GM12878 (cell line): ENCODE data around the gene NCAM1. TPM values are rescaled to one million over a fixed set of nuclear protein-coding genes. Genes with fewer than 3 reads are reported as not detected.

Source experiments
- ATAC-seq: fragments of 200-7000 bp; cut with Tn5 transposase; 3 replicates; pipeline ENCODE4 v1.9.1; 2020; ENCODE audit warnings: mild to moderate bottlenecking, moderate library complexity
- BruUV-seq: library from RNA; stranded (reverse); fragments of 400-500 nt; replicated peaks from 2 replicates; lab custom pipeline; 2021; lab: Mats Ljungman, UMichigan
- CTCF ChIA-PET: fragments of 300-600 bp; sonication (Branson Sonifier 250); formaldehyde crosslinking; extraction: SDS; loops from one replicate; lab custom pipeline; 2021; ENCODE audit warnings: inconsistent platforms; lab: Yijun Ruan, JAX
- POLR2A ChIA-PET: fragments of 350-600 bp; formaldehyde crosslinking; extraction: SDS; loops from one replicate; lab custom pipeline; 2021; ENCODE audit warnings: inconsistent platforms; lab: Charles Lee
- RAD21 ChIA-PET: fragments of 300-600 bp; sonication (Branson Sonifier 250); formaldehyde crosslinking; loops from one replicate; lab custom pipeline; 2023; ENCODE audit warnings: antibody characterized with exemption; ENCODE audit not compliant: unreplicated experiment; lab: Charles Lee
- SMC1A ChIA-PET: fragments of 300-600 bp; sonication (Branson Sonifier 250); formaldehyde crosslinking; loops from one replicate; lab custom pipeline; 2023; ENCODE audit not compliant: unreplicated experiment, uncharacterized antibody; lab: Charles Lee
- DNase-seq: peaks from one replicate; pipeline ENCODE4 v3.0.0-alpha.2; 2011; ENCODE audit warnings: low read depth, low spot score
- FAIRE-seq: peaks from 3 replicates; lab custom pipeline; 2011; peaks lifted over from hg19 to GRCh38; lab: Jason Lieb, UNC
- H2AFZ ChIP-seq: 2 replicates; pipeline ENCODE4 v1.6.0; 2011; ENCODE audit warnings: low read depth, low read length, control low read depth; ENCODE audit not compliant: control insufficient read depth
- H3K27ac ChIP-seq: 2 replicates; pipeline ENCODE4 v1.5.1; 2011; ENCODE audit warnings: control low read depth; ENCODE audit not compliant: control insufficient read depth, insufficient read depth
- H3K27me3 ChIP-seq, 2 experiments: replicated peaks in 1 of 2; 2 replicates each; pipeline versions ENCODE4 v1.6.0 to v1.6.1; 2011; ENCODE audit warnings: low read length in 1 of 2; ENCODE audit not compliant: control insufficient read depth in 2 of 2, insufficient read depth in 2 of 2
- H3K36me3 ChIP-seq, 2 experiments: 2 replicates each; pipeline ENCODE4 v1.5.1; 2011; ENCODE audit warnings: low read length in 1 of 2; ENCODE audit not compliant: control insufficient read depth in 2 of 2, insufficient read depth in 2 of 2
- H3K4me1 ChIP-seq: 2 replicates; pipeline ENCODE4 v1.6.1; 2011; ENCODE audit warnings: mild to moderate bottlenecking, low read length, moderate library complexity, mixed read lengths; ENCODE audit not compliant: control insufficient read depth, insufficient read depth
- H3K4me2 ChIP-seq: 2 replicates; pipeline ENCODE4 v1.6.0; 2011; ENCODE audit warnings: control low read depth; ENCODE audit not compliant: control insufficient read depth, insufficient read depth
- H3K4me3 ChIP-seq: fragments of 200-600 bp; sonication (generic); 2 replicates; pipeline ENCODE4 v1.5.1; 2016
- H3K79me2 ChIP-seq: 2 replicates; pipeline ENCODE4 v1.6.0; 2011; ENCODE audit warnings: low read length; ENCODE audit not compliant: control insufficient read depth, insufficient read depth
- H3K9ac ChIP-seq: 2 replicates; pipeline ENCODE4 v1.8.0; 2011; ENCODE audit warnings: low read length, control low read depth, mixed read lengths; ENCODE audit not compliant: control insufficient read depth, insufficient read depth
- H3K9me3 ChIP-seq: replicated peaks from 3 replicates; pipeline ENCODE4 v1.5.1; 2011; ENCODE audit warnings: mild to moderate bottlenecking, low read length; ENCODE audit not compliant: control insufficient read depth, insufficient read depth
- H4K20me1 ChIP-seq: 2 replicates; pipeline ENCODE4 v1.6.0; 2011; ENCODE audit not compliant: control insufficient read depth, insufficient read depth
- BCL11A ChIP-seq: IDR thresholded peaks from 2 replicates; pipeline ENCODE4 v1.6.1; 2011; ENCODE audit warnings: low read depth, low read length
- CHD1 ChIP-seq: IDR thresholded peaks from 2 replicates; pipeline ENCODE4 v1.6.1; 2012; ENCODE audit warnings: low read depth, low read length, improper control_type of control experiment
- ESRRA ChIP-seq: IDR thresholded peaks from 2 replicates; pipeline ENCODE4 v1.6.1; 2012; ENCODE audit warnings: mild to moderate bottlenecking, low read length, improper control_type of control experiment
- HDAC6 ChIP-seq: fragments of 200-600 bp; sonication (generic); IDR thresholded peaks from one replicate; pipeline ENCODE4 v1.8.0; 2017; ENCODE audit warnings: antibody characterized with exemption; ENCODE audit not compliant: unreplicated experiment
- IKZF1 ChIP-seq: fragments of 450-650 bp; conservative IDR thresholded peaks from 2 replicates; pipeline ENCODE4 v1.6.1; 2017; ENCODE audit warnings: antibody characterized with exemption, mild to moderate bottlenecking
- MTA2 ChIP-seq: fragments of 450-650 bp; IDR thresholded peaks from 2 replicates; pipeline ENCODE4 v1.6.1; 2016; ENCODE audit warnings: low read depth, mild to moderate bottlenecking, moderate library complexity
- PAX5 ChIP-seq: IDR thresholded peaks from 2 replicates; pipeline ENCODE4 v1.6.1; 2011; ENCODE audit warnings: low read depth, low read length, borderline replicate concordance
- RB1 ChIP-seq: fragments of 450-650 bp; formaldehyde crosslinking; IDR thresholded peaks from 2 replicates; pipeline ENCODE4 v1.6.1; 2017; ENCODE audit warnings: mild to moderate bottlenecking, borderline replicate concordance
- SIN3A ChIP-seq: IDR thresholded peaks from 2 replicates; pipeline ENCODE4 v1.6.1; 2012; ENCODE audit warnings: low read depth, low read length, improper control_type of control experiment
- SIX5 ChIP-seq: IDR thresholded peaks from 2 replicates; pipeline ENCODE4 v1.6.1; 2011; ENCODE audit warnings: mild to moderate bottlenecking, low read depth, low read length, moderate library complexity; ENCODE audit not compliant: severe bottlenecking
- TAF1 ChIP-seq: IDR thresholded peaks from 2 replicates; pipeline ENCODE4 v1.6.1; 2011; ENCODE audit warnings: mild to moderate bottlenecking, low read depth, low read length, borderline replicate concordance
- TCF12 ChIP-seq: IDR thresholded peaks from 2 replicates; pipeline ENCODE4 v1.6.1; 2011; ENCODE audit warnings: low read depth, mild to moderate bottlenecking, low read length
- YBX1 ChIP-seq: fragments of 450-650 bp; IDR thresholded peaks from 2 replicates; pipeline ENCODE4 v1.6.1; 2016; ENCODE audit warnings: antibody characterized with exemption
- ZNF622 ChIP-seq: fragments of 450-650 bp; IDR thresholded peaks from 2 replicates; pipeline ENCODE4 v1.6.1; 2017; ENCODE audit warnings: mild to moderate bottlenecking, inconsistent platforms
- WGBS: methylation state at CpG from one replicate; pipeline ENCODE4 v1.1.6; 2016; ENCODE audit warnings: low lambda C conversion rate; ENCODE audit not compliant: insufficient replicate concordance, insufficient coverage; ENCODE audit errors: missing lambda C conversion rate; 5-methylcytosine and 5-hydroxymethylcytosine counted together
- in situ Hi-C: fragments of 300-500 bp; cut with MboI; formaldehyde crosslinking; loops from 9 replicates; pipeline ENCODE4 v1.14.3; 2018; ENCODE audit warnings: mixed read lengths
- intact Hi-C: fragments of 100-400 bp; cut with micrococcal nuclease; formaldehyde crosslinking; loops from one replicate; pipeline ENCODE4 v1.14.2; 2022; ENCODE audit not compliant: unreplicated experiment
- polyA plus RNA-seq, 11 experiments: library from polyadenylated mRNA; depleted of rRNA in 4 of 11; unstranded in 6 of 11; stranded (reverse) in 5 of 11; fragments of >200 nt; fragmentation: Nextera tagmentation in 4 of 11; fragmentation: Illumina TruSeq in 1 of 11; extraction: Ambion mirVana in 4 of 11; extraction: Trizol in 1 of 11; gene quantifications; 1 replicate in 1 of 11; 2 replicates in 10 of 11; pipeline versions ENCODE4 v1.2.1 to v1.2.3, GENCODE V29; 2011 to 2016; ENCODE audit warnings: inconsistent platforms in 2 of 11, missing spikeins in 2 of 11, low read depth in 1 of 11
- total RNA-seq, 4 experiments: library from RNA; depleted of rRNA in 3 of 4; stranded (reverse); fragments of >200 nt in 3 of 4; fragmentation: Illumina TruSeq in 1 of 4; extraction: Trizol in 1 of 4; gene quantifications; 2 replicates each; pipeline versions ENCODE4 v1.2.1 to v1.2.3, GENCODE V29; 2013 to 2021
- TF ChIP-seq, protein P1 (sequence below): IDR thresholded peaks from 2 replicates; pipeline ENCODE4 v1.6.1; 2011; ENCODE audit warnings: borderline replicate concordance, low read depth, mild to moderate bottlenecking, moderate library complexity, mixed read lengths, low read length; ENCODE audit not compliant: insufficient read depth; ENCODE audit errors: extremely low read length
- TF ChIP-seq, protein P2 (sequence below): IDR thresholded peaks from 2 replicates; pipeline ENCODE4 v1.6.1; 2011; ENCODE audit warnings: borderline replicate concordance, low read depth, mild to moderate bottlenecking, moderate library complexity, low read length; ENCODE audit not compliant: insufficient read depth, poor library complexity, severe bottlenecking
- TF ChIP-seq, protein P3 (sequence below): IDR thresholded peaks from 2 replicates; pipeline ENCODE4 v1.6.1; 2012; ENCODE audit warnings: low read depth, low read length, improper control_type of control experiment

The NCAM1 gene
- total and polyA plus RNA-seq, 10 of the 15 experiments (the other 5 are each of a cell fraction or from before 2014, with no cell fraction given) = 0.10 to 0.23 (median 0.11) TPM; not detected in 7

DNA sequence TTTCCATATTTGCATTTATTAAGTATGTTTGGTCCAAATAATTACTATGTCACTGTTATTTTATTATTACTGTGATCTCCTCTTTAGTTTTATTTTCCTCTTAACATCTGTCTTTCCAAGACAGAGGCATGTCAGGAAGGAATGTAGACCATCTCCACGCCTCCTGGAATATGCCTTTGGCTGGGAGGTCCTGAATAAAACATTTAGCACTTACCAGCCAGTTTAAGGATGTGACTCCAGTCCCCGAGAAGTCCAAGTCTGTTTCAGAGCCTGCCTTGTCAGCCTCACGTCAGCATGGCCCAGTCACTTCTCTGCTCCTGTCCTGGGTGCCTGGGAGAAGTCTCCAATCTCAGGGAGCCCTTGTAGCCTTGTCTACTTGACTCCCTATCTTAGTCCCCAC, 74.5 kb downstream of the NCAM1 start:
- Histone ChIP-seq H3K9me3 (no peaks in the 10 kb centered on the region), H3K27ac (no peak overlapping the region), H3K9ac (no peak overlapping the region), H3K36me3 (no peaks in the 10 kb centered on the region), H3K27me3 (peaks cover 0 to 2% of the 10 kb centered on the region in 2 experiments; a peak in 2 of 4 replicates), H3K4me1 (no peaks in the 10 kb centered on the region), H3K4me3 (no peak overlapping the region), H3K4me2 (no peak overlapping the region), H3K79me2 (no peaks in the 10 kb centered on the region), H2AFZ (no peak overlapping the region)
- SMC1A ChIA-PET = no interaction called here
- FAIRE-seq = no peak
- ATAC-seq = no peak
- intact Hi-C loops = no loop called here
- in situ Hi-C loops = no loop called here
- 29% methylated on average over 3 of the region's 3 CpGs for WGBS
- DNase-seq = no peak
- BruUV-seq = no TSS peak
- TF ChIP-seq RB1 (no peak), ZNF622 (no peak), MTA2 (no peak), HDAC6 (no peak), PAX5 (no peak), BCL11A (no peak), CHD1 (no peak), TCF12 (no peak), TAF1 (no peak), SIN3A (no peak), ESRRA (no peak), IKZF1 (no peak), YBX1 (no peak), SIX5 (no peak)
- TF ChIP-seq, protein P1, sequence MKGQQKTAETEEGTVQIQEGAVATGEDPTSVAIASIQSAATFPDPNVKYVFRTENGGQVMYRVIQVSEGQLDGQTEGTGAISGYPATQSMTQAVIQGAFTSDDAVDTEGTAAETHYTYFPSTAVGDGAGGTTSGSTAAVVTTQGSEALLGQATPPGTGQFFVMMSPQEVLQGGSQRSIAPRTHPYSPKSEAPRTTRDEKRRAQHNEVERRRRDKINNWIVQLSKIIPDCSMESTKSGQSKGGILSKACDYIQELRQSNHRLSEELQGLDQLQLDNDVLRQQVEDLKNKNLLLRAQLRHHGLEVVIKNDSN = no peak
- TF ChIP-seq, protein P2, sequence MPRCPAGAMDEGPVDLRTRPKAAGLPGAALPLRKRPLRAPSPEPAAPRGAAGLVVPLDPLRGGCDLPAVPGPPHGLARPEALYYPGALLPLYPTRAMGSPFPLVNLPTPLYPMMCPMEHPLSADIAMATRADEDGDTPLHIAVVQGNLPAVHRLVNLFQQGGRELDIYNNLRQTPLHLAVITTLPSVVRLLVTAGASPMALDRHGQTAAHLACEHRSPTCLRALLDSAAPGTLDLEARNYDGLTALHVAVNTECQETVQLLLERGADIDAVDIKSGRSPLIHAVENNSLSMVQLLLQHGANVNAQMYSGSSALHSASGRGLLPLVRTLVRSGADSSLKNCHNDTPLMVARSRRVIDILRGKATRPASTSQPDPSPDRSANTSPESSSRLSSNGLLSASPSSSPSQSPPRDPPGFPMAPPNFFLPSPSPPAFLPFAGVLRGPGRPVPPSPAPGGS = no peak
- TF ChIP-seq, protein P3, sequence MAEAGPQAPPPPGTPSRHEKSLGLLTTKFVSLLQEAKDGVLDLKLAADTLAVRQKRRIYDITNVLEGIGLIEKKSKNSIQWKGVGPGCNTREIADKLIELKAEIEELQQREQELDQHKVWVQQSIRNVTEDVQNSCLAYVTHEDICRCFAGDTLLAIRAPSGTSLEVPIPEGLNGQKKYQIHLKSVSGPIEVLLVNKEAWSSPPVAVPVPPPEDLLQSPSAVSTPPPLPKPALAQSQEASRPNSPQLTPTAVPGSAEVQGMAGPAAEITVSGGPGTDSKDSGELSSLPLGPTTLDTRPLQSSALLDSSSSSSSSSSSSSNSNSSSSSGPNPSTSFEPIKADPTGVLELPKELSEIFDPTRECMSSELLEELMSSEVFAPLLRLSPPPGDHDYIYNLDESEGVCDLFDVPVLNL = no peak
- TF ChIP-seq, all 136 proteins: peak for 0
- ChIA-PET CTCF (no interaction called here), RAD21 (no interaction called here), POLR2A (no interaction called here)
- H4K20me1 ChIP-seq = no peaks in the 10 kb centered on the region
